ENCODE measurements around the gene SLC26A1. TPM values are rescaled to one million over a fixed set of nuclear protein-coding genes. Genes with fewer than 3 reads are reported as not detected.
"Not testable (repeated sequence)": the region's sequence is repeated elsewhere in the genome, so short reads cannot be mapped to it uniquely, and the experiment has no call there.

The SLC26A1 gene
- total RNA-seq, 6 experiments from 2014 or later: 0.16 to 0.38 (median 0.19) TPM; not detected in 3

DNA sequence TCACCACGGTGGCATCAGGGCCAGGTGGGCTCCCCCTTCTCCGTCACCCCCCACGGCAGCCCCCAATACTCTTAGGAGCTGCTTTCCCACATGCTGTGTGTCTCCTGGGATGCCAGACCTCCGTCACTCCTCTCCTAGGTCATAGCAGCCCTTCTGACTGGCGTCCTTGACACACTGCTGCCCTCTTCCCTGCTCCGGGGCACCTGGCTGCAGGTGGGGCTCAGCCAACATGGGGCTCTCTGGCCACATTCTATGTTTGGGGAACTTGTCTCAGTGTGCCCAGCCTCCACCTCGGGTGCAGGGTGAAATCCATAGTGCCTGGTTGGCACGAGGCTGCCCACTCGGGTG is 47.1 kb downstream of the SLC26A1 start:
- DNase-seq: no peak
- no peak overlapping the region for H3K4me3 Mint-ChIP-seq
- no peak overlapping the region for H3K27ac Mint-ChIP-seq
- H3K27me3 Mint-ChIP-seq (ENCODE audit: insufficient read depth): peaks cover 6% of the 10 kb centered on the region
- H3K4me1 Mint-ChIP-seq (ENCODE audit: low read depth): no peaks in the 10 kb centered on the region
- H3K9me3 Mint-ChIP-seq: no peaks in the 10 kb centered on the region
- H3K36me3 Mint-ChIP-seq (ENCODE audit: low read depth): no peaks in the 10 kb centered on the region
- TF ChIP-seq, protein P1, sequence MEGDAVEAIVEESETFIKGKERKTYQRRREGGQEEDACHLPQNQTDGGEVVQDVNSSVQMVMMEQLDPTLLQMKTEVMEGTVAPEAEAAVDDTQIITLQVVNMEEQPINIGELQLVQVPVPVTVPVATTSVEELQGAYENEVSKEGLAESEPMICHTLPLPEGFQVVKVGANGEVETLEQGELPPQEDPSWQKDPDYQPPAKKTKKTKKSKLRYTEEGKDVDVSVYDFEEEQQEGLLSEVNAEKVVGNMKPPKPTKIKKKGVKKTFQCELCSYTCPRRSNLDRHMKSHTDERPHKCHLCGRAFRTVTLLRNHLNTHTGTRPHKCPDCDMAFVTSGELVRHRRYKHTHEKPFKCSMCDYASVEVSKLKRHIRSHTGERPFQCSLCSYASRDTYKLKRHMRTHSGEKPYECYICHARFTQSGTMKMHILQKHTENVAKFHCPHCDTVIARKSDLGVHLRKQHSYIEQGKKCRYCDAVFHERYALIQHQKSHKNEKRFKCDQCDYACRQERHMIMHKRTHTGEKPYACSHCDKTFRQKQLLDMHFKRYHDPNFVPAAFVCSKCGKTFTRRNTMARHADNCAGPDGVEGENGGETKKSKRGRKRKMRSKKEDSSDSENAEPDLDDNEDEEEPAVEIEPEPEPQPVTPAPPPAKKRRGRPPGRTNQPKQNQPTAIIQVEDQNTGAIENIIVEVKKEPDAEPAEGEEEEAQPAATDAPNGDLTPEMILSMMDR (IDR thresholded peaks at IDR 0.05): no peak

GRCh38 chr4:945274-946102 is 47.7 kb downstream of the SLC26A1 start:
- DNase-seq: no peak
- Mint-ChIP-seq H3K27me3 (ENCODE audit: insufficient read depth) (peaks cover 6% of the 10 kb centered on the region), H3K4me1 (ENCODE audit: low read depth) (no peaks in the 10 kb centered on the region), H3K4me3 (no peak overlapping the region; the same call in 1 of the 2 replicates), H3K36me3 (ENCODE audit: low read depth) (no peaks in the 10 kb centered on the region), H3K27ac (no peak overlapping the region), H3K9me3 (no peaks in the 10 kb centered on the region)
- TF ChIP-seq, protein P1 (IDR thresholded peaks at IDR 0.05): no peak

- DNase-seq; H3K27ac Mint-ChIP-seq; H3K9me3 Mint-ChIP-seq; H3K4me1 Mint-ChIP-seq (ENCODE audit: low read depth); H3K4me3 Mint-ChIP-seq; H3K27me3 Mint-ChIP-seq (ENCODE audit: insufficient read depth); H3K36me3 Mint-ChIP-seq (ENCODE audit: low read depth): not testable (repeated sequence)
Measured at GRCh38 chr4:939508-939907, 53.7 kb downstream of the SLC26A1 start.

Other genes with a start within 250 kb of the SLC26A1 start
- under 1 TPM in 5 of 6 experiments, not detected in 1; 0.12 to 0.32 (median 0.20) TPM for gene CPLX1, start 167.3 kb downstream of the SLC26A1 start, total RNA-seq (2021; fragmentation: NEBNext Ultra II Directional; extraction: Animal tissue kit (Norgen Biotek cat#: 25700))
- 10 to 100 TPM; 65.8 to 72.9 (median 69.1) TPM for gene GAK, start 61.1 kb downstream of the SLC26A1 start, total RNA-seq (2021; fragmentation: NEBNext Ultra II Directional; extraction: Animal tissue kit (Norgen Biotek cat#: 25700))
- 10 to 100 TPM; 27.8 to 41.8 (median 34.1) TPM for gene TMEM175, start 60.9 kb downstream of the SLC26A1 start, total RNA-seq (2021; fragmentation: NEBNext Ultra II Directional; extraction: Animal tissue kit (Norgen Biotek cat#: 25700))
- 10 to 100 TPM; 11.3 to 14.9 (median 13.1) TPM for gene DGKQ, start 19.8 kb downstream of the SLC26A1 start, total RNA-seq (2021; fragmentation: NEBNext Ultra II Directional; extraction: Animal tissue kit (Norgen Biotek cat#: 25700))
- 10 to 100 TPM; 20.9 to 40.3 (median 23.3) TPM for gene IDUA, start 6.4 kb downstream of the SLC26A1 start, total RNA-seq (2021; fragmentation: NEBNext Ultra II Directional; extraction: Animal tissue kit (Norgen Biotek cat#: 25700))
- gene FGFRL1, start 18.2 kb upstream of the SLC26A1 start, total RNA-seq (2021; fragmentation: NEBNext Ultra II Directional; extraction: Animal tissue kit (Norgen Biotek cat#: 25700)): 10 to 100 TPM; 15.4 to 40.8 (median 17.3) TPM
- gene RNF212, start 120.2 kb upstream of the SLC26A1 start, total RNA-seq (2021; fragmentation: NEBNext Ultra II Directional; extraction: Animal tissue kit (Norgen Biotek cat#: 25700)): not detected
- 10 to 100 TPM; 12.0 to 53.5 (median 48.2) TPM for gene SPON2, start 179.2 kb upstream of the SLC26A1 start, total RNA-seq (2021; fragmentation: NEBNext Ultra II Directional; extraction: Animal tissue kit (Norgen Biotek cat#: 25700))

All from HFFc6 (cell line).